EL (cell line): ENCODE results near the gene MUC5B.

Experiments
- DNase-seq: peaks from one replicate; pipeline ENCODE4 v3.0.0-alpha.2; 2016

MUC5B gene

GRCh38 chr11:1193326-1194230 is 29.3 kb upstream of the MUC5B start:
- no peak for DNase-seq

- DNase-seq, result no peak
Measured at GRCh38 chr11:1194231-1194976, 28.5 kb upstream of the MUC5B start.

- DNase-seq, result no peak
Measured at GRCh38 chr11:1194977-1195681, 27.7 kb upstream of the MUC5B start.

- DNase-seq, result no peak
Measured at GRCh38 chr11:1195682-1196515, 27.0 kb upstream of the MUC5B start.

GRCh38 chr11:1196516-1197391 is 26.1 kb upstream of the MUC5B start:
- no peak for DNase-seq

GRCh38 chr11:1197431-1197885 is 25.4 kb upstream of the MUC5B start:
- no peak for DNase-seq

- DNase-seq, result no peak
Measured at GRCh38 chr11:1197886-1198560, 24.8 kb upstream of the MUC5B start.

GRCh38 chr11:1198561-1199240 is 24.2 kb upstream of the MUC5B start:
- DNase-seq, result no peak

- no peak for DNase-seq
Measured at GRCh38 chr11:1199241-1199750, 23.6 kb upstream of the MUC5B start.

- no peak for DNase-seq
Measured at GRCh38 chr11:1199751-1200610, 22.9 kb upstream of the MUC5B start.

GRCh38 chr11:1200611-1201191 is 22.2 kb upstream of the MUC5B start:
- DNase-seq, result no peak

GRCh38 chr11:1201395-1202153 is 21.3 kb upstream of the MUC5B start:
- no peak for DNase-seq

GRCh38 chr11:1202154-1202775 is 20.6 kb upstream of the MUC5B start:
- no peak for DNase-seq

GRCh38 chr11:1202776-1203504 is 19.9 kb upstream of the MUC5B start:
- peak; percentile 45 for DNase-seq

GRCh38 chr11:1203505-1204271 is 19.2 kb upstream of the MUC5B start:
- no peak for DNase-seq
